Measurements from ENCODE around the gene SRP68. TPM values are rescaled to one million over a fixed set of nuclear protein-coding genes. Genes with fewer than 3 reads are reported as not detected.

Gene SRP68
- total RNA-seq, 4 donors from 2014 or later = 51.5 to 58.6 (median 53.5) TPM

DNA sequence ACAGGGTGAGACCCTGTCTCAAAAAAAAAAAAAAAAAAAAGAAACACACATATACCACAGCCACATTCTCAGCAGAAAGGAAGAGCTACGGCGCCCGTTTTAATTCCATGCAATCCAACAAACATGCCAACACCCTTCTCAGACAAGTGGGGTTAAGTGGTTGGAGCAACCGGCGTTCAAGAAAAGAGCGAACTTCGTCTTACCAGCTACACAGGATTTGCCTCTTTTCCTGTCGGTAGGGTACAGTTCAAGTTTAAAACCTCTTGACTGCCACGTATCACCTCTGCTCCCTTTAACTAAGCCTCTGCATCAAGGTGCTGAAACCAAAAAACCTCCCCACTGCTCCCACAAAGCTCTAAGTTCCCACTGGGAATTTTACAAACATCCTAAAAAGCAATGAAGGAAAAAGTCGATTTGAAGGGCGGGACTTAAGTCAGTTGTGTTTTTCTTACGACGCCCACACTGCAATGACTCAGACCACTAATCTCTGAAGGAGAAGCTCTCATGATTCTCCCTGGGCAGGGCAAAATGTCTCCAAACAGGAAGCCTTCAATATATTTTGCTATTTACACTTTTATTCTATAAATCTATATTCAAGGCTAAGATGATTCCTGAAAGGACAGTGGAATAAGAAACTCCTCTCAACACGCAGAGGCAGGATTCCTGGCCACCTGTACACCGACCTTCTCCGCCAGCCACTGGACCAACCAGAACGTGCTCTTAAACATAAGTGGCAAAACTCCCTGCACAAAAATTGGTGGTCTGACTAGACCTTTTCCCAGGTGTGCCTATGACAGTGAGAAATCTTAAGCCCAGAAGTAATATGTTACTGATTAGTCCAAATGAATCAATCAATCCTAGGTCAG, 18.8 kb downstream of the SRP68 start:
- DNase-seq (ENCODE audit: low spot score in 2 of 2) = no peak
- H3K27me3 ChIP-seq = no peaks in the 10 kb centered on the region
- TF ChIP-seq EP300 (IDR thresholded peaks at IDR 0.05) (no peak), POLR2A (IDR thresholded peaks at IDR 0.05) (no peak)
- TF ChIP-seq, protein P1, sequence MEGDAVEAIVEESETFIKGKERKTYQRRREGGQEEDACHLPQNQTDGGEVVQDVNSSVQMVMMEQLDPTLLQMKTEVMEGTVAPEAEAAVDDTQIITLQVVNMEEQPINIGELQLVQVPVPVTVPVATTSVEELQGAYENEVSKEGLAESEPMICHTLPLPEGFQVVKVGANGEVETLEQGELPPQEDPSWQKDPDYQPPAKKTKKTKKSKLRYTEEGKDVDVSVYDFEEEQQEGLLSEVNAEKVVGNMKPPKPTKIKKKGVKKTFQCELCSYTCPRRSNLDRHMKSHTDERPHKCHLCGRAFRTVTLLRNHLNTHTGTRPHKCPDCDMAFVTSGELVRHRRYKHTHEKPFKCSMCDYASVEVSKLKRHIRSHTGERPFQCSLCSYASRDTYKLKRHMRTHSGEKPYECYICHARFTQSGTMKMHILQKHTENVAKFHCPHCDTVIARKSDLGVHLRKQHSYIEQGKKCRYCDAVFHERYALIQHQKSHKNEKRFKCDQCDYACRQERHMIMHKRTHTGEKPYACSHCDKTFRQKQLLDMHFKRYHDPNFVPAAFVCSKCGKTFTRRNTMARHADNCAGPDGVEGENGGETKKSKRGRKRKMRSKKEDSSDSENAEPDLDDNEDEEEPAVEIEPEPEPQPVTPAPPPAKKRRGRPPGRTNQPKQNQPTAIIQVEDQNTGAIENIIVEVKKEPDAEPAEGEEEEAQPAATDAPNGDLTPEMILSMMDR (IDR thresholded peaks at IDR 0.05) = no peak
- peaks cover 0 to 7% (median 0%) of the 10 kb centered on the region in 4 donors for H3K4me1 ChIP-seq
- H3K4me3 ChIP-seq = no peak overlapping the region
- 74 to 77% methylated on average over 17 of the region's 17 CpGs for WGBS, 2 donors
- H3K9me3 ChIP-seq = no peaks in the 10 kb centered on the region
- H3K36me3 ChIP-seq = peaks cover 3 to 100% (median 32%) of the 10 kb centered on the region in 3 donors
- H3K27ac ChIP-seq = no peak overlapping the region

GRCh38 chr17:76051561-76051960, 20.8 kb downstream of the SRP68 start:
- Histone ChIP-seq H3K27me3 (no peaks in the 10 kb centered on the region), H3K36me3 (peaks cover 3 to 100% (median 20%) of the 10 kb centered on the region in 3 donors), H3K27ac (no peak overlapping the region), H3K4me1 (peaks cover 0 to 7% (median 0%) of the 10 kb centered on the region in 4 donors), H3K4me3 (no peak overlapping the region), H3K9me3 (no peaks in the 10 kb centered on the region)
- DNase-seq (ENCODE audit: low spot score in 2 of 2) = no peak
- TF ChIP-seq POLR2A (IDR thresholded peaks at IDR 0.05) (no peak), EP300 (IDR thresholded peaks at IDR 0.05) (no peak)
- TF ChIP-seq, protein P1 (IDR thresholded peaks at IDR 0.05) = no peak
- 84% methylated on average over 6 of the region's 6 CpGs for WGBS, 2 donors

GRCh38 chr17:76050538-76051467, 21.5 kb downstream of the SRP68 start:
- TF ChIP-seq, protein P1 (IDR thresholded peaks at IDR 0.05) = no peak
- no peak for TF ChIP-seq POLR2A (IDR thresholded peaks at IDR 0.05)
- no peak for TF ChIP-seq EP300 (IDR thresholded peaks at IDR 0.05)
- Histone ChIP-seq H3K4me1 (peaks cover 0 to 7% (median 0%) of the 10 kb centered on the region in 4 donors), H3K27me3 (no peaks in the 10 kb centered on the region), H3K36me3 (peaks cover 5 to 100% (median 23%) of the 10 kb centered on the region in 3 donors), H3K9me3 (no peaks in the 10 kb centered on the region), H3K27ac (no peak overlapping the region), H3K4me3 (no peak overlapping the region)
- WGBS, 2 donors = 91 to 98% methylated on average over 11 of the region's 11 CpGs
- no peak for DNase-seq (ENCODE audit: low spot score in 2 of 2)

DNA sequence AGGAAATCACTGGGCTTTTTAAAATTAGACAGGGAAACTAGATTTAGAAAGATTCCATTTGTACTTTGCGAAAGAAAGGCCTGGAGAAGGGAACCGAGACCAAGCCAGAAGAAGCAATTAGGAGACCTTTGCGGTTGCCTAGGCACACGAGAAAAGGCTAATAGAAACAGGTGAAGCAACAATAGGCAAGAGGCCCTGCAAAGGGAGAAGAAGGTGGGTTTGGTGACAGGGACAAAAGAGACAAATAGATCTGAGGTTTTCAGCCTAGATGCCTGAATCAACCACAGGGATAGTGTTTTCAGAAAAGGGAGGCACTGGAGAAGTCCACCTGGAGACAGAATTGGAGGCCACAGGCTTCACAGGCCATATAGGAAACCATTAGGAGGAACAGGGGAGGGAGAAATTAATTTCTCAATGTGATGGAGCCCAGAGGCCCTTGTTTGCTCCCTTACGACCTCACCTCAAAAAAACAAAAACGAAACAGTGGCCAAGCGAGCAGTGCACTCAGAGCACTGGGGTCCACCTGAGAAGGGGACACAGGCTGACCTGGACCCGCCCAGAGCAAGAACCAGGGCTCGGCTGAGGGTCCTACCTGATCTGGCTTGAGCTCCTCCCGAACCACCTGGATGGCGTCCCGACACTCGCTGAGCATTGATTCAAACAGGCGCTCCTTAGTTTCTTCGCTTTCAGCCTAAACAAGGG, 22.3 kb downstream of the SRP68 start:
- H3K27ac ChIP-seq = no peak overlapping the region
- no peaks in the 10 kb centered on the region for H3K9me3 ChIP-seq
- no peak overlapping the region for H3K4me3 ChIP-seq
- TF ChIP-seq EP300 (IDR thresholded peaks at IDR 0.05) = no peak
- no peak for TF ChIP-seq POLR2A (IDR thresholded peaks at IDR 0.05)
- TF ChIP-seq, protein P1 (IDR thresholded peaks at IDR 0.05) = no peak
- DNase-seq (ENCODE audit: low spot score in 2 of 2) = no peak
- WGBS, 2 donors = 89 to 92% methylated on average over 15 of the region's 15 CpGs
- H3K36me3 ChIP-seq = peaks cover 10 to 100% (median 26%) of the 10 kb centered on the region in 3 donors
- peaks cover 0 to 7% (median 0%) of the 10 kb centered on the region in 4 donors for H3K4me1 ChIP-seq
- H3K27me3 ChIP-seq = no peaks in the 10 kb centered on the region
